ENCODE data around the gene RILPL2. TPM values are rescaled to one million over a fixed set of nuclear protein-coding genes. Genes with fewer than 3 reads are reported as not detected.
A peak's percentile ranks its signal among the peaks of the same experiment; 100 is the strongest.
"Not testable (repeated sequence)": the region's sequence is repeated elsewhere in the genome, so short reads cannot be mapped to it uniquely, and the experiment has no call there.

Gene RILPL2
- total RNA-seq, 6 experiments from 2014 or later, result 1.6 to 2.7 (median 1.8) TPM

DNA sequence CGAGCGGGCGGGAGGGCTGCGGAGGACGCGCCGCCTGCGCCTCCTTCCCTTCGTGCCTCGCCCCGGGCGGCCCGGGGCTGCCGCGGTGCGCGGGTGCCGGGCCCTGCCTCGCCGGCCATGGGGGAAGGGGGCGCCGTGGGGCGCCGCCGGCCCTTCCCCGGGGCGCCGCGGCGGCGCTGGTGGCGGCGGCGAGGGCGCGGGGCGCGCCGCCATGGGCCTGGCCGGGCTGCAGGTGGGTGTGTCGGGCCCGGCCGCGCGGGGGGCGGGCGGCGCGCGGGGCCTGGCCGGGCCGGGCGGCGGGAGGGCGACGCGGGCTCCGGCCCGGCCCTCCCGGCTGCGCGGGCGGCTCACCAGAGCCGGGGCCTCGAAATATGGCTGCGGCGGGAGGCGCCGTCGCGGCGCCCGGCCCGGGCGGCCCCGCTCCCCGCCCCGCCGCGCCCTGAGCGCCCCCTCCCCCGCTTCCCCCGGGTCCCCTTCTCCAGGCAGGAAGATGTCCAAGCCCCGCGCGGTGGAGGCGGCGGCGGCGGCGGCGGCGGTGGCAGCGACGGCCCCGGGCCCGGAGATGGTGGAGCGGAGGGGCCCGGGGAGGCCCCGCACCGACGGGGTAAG lies 47.4 kb downstream of the RILPL2 start:
- TF ChIP-seq, protein P1, sequence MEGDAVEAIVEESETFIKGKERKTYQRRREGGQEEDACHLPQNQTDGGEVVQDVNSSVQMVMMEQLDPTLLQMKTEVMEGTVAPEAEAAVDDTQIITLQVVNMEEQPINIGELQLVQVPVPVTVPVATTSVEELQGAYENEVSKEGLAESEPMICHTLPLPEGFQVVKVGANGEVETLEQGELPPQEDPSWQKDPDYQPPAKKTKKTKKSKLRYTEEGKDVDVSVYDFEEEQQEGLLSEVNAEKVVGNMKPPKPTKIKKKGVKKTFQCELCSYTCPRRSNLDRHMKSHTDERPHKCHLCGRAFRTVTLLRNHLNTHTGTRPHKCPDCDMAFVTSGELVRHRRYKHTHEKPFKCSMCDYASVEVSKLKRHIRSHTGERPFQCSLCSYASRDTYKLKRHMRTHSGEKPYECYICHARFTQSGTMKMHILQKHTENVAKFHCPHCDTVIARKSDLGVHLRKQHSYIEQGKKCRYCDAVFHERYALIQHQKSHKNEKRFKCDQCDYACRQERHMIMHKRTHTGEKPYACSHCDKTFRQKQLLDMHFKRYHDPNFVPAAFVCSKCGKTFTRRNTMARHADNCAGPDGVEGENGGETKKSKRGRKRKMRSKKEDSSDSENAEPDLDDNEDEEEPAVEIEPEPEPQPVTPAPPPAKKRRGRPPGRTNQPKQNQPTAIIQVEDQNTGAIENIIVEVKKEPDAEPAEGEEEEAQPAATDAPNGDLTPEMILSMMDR (IDR thresholded peaks at IDR 0.05), result no peak
- no peak for TF ChIP-seq POLR2A (IDR thresholded peaks at IDR 0.05)
- intact Hi-C loops (cut with DNase I), result no loop called here
- ATAC-seq (no peak), DNase-seq (peak in 1 of 3 donors; percentile 36)
- H3K4me1 ChIP-seq, result peaks cover 0 to 24% (median 10%) of the 10 kb centered on the region in 4 donors
- peaks cover 0 to 33% (median 5%) of the 10 kb centered on the region in 4 donors for H3K36me3 ChIP-seq
- peak overlapping the region; percentile 64 to 77 (median 70) for H3K4me3 ChIP-seq
- H3K9me3 ChIP-seq, result no peaks in the 10 kb centered on the region
- peak overlapping the region in 2 of 3 donors; percentile 60 to 76 for H3K27ac ChIP-seq
- H3K27me3 ChIP-seq, result no peaks in the 10 kb centered on the region
- no CpG with 5 or more reads among the region's 102 CpGs for WGBS (ENCODE audit: insufficient coverage, low coverage, low lambda C conversion rate, missing lambda C conversion rate)

- Histone ChIP-seq H3K4me3 (peak overlapping the region; percentile 59 to 67 (median 62)), H3K27me3 (no peaks in the 10 kb centered on the region)
Observed at GRCh38 chr12:123388177-123388950, 48.1 kb downstream of the RILPL2 start.

GRCh38 chr12:123387508-123388176 lies 48.8 kb downstream of the RILPL2 start:
- Histone ChIP-seq H3K4me3 (peak overlapping the region; percentile 59 to 67 (median 62)), H3K4me1 (peaks cover 0 to 27% (median 10%) of the 10 kb centered on the region in 4 donors), H3K27ac (peak overlapping the region; percentile 60 to 85 (median 76)), H3K27me3 (no peaks in the 10 kb centered on the region), H3K36me3 (peaks cover 0 to 21% (median 3%) of the 10 kb centered on the region in 4 donors), H3K9me3 (no peaks in the 10 kb centered on the region)
- DNase-seq (no peak), ATAC-seq (no peak)
- TF ChIP-seq POLR2A (IDR thresholded peaks at IDR 0.05), result no peak
- TF ChIP-seq, protein P1 (IDR thresholded peaks at IDR 0.05), result no peak
- intact Hi-C loops (cut with DNase I), result no loop called here
- 47% methylated on average over 3 of the region's 8 CpGs for WGBS (ENCODE audit: insufficient coverage, low coverage, low lambda C conversion rate, missing lambda C conversion rate)

More at GRCh38 chr12:123388177-123388950, 48.1 kb downstream of the RILPL2 start:
- Histone ChIP-seq H3K36me3 (peaks cover 0 to 28% (median 5%) of the 10 kb centered on the region in 4 donors), H3K9me3 (no peaks in the 10 kb centered on the region), H3K4me1 (peaks cover 0 to 24% (median 10%) of the 10 kb centered on the region in 4 donors), H3K27ac (peak overlapping the region; percentile 60 to 85 (median 76))
- peak; percentile 87 for DNase-seq
- intact Hi-C loops (cut with DNase I), result no loop called here
- TF ChIP-seq, protein P1 (IDR thresholded peaks at IDR 0.05), result peak in 3 of 4 donors; percentile 15 to 53 (median 35)
- TF ChIP-seq POLR2A (IDR thresholded peaks at IDR 0.05), result no peak
- WGBS (ENCODE audit: insufficient coverage, low coverage, low lambda C conversion rate, missing lambda C conversion rate), result 0% methylated on average over 18 of the region's 52 CpGs
- ATAC-seq, result peak; percentile 61 to 72 (median 66)

GRCh38 chr12:123385536-123385935 lies 50.9 kb downstream of the RILPL2 start:
- H3K27ac ChIP-seq; ATAC-seq; DNase-seq; H3K27me3 ChIP-seq; H3K36me3 ChIP-seq; H3K4me3 ChIP-seq; H3K9me3 ChIP-seq; intact Hi-C loops (cut with DNase I): not testable (repeated sequence)
- 90% methylated on average over 7 of the region's 9 CpGs for WGBS (ENCODE audit: insufficient coverage, low coverage, low lambda C conversion rate, missing lambda C conversion rate)
- H3K4me1 ChIP-seq, result peaks cover 0 to 27% (median 10%) of the 10 kb centered on the region in 4 donors
